OCI-LY3 (cell line): ENCODE results near the gene PSMC5.

Experiments used
- EZH2phosphoT487 ChIP-seq: fragments of 200-600 bp; shearing (Covaris generic); IDR thresholded peaks from 2 replicates; pipeline ENCODE4 v1.6.1; 2018; ENCODE audit warnings: antibody characterized with exemption, mixed run types, low read depth
- TF ChIP-seq, protein P1 (sequence below): fragments of 200-600, 300-600 bp; sonication (generic); IDR thresholded peaks from 2 replicates; pipeline ENCODE4 v1.5.1; 2014; ENCODE audit warnings: antibody characterized with exemption, low read length, low read depth

DNA sequence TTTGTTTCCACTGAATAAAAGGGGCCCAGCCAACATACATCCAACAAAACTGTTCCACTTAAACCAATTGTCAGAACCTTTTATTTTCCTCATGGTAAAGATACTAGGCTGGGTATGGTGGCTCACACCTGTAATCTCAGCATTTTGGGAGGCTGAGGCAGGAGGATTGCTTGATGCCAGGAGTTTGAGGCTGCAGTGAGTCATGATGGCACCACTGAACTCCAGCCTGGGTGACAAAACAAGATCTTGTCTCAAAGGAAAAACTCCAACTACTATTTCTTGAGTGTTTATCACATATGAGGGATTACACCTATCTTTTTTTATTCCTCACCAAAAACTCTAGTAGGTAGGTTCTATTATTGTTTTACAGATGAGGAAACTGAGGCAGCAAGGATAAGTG is 4.7 kb upstream of the PSMC5 start:
- TF ChIP-seq, protein P1, sequence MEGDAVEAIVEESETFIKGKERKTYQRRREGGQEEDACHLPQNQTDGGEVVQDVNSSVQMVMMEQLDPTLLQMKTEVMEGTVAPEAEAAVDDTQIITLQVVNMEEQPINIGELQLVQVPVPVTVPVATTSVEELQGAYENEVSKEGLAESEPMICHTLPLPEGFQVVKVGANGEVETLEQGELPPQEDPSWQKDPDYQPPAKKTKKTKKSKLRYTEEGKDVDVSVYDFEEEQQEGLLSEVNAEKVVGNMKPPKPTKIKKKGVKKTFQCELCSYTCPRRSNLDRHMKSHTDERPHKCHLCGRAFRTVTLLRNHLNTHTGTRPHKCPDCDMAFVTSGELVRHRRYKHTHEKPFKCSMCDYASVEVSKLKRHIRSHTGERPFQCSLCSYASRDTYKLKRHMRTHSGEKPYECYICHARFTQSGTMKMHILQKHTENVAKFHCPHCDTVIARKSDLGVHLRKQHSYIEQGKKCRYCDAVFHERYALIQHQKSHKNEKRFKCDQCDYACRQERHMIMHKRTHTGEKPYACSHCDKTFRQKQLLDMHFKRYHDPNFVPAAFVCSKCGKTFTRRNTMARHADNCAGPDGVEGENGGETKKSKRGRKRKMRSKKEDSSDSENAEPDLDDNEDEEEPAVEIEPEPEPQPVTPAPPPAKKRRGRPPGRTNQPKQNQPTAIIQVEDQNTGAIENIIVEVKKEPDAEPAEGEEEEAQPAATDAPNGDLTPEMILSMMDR, result no peak
- TF ChIP-seq EZH2phosphoT487, result no peak
